Smooth muscle cell (in vitro differentiated cells): Measurements from ENCODE around the gene ASCC1. TPM values are rescaled to one million over a fixed set of nuclear protein-coding genes. Genes with fewer than 3 reads are reported as not detected.

Experiments used
- DNase-seq: peaks from one replicate; lab custom pipeline; 2025; ENCODE audit not compliant: unreplicated experiment; lab: John Stamatoyannopoulos, UW
- H2AFZ ChIP-seq: fragments of 200-600 bp; sonication (generic); 2 replicates; pipeline ENCODE4 v1.6.0; 2016; ENCODE audit warnings: antibody characterized with exemption, low read depth, mild to moderate bottlenecking
- H3F3A ChIP-seq: fragments of 200-600 bp; sonication (generic); 2 replicates; pipeline ENCODE4 v1.6.0; 2017; ENCODE audit warnings: antibody characterized with exemption, low read depth
- H3K27ac ChIP-seq: fragments of 200-600 bp; sonication (generic); 2 replicates; pipeline ENCODE4 v1.5.1; 2016; ENCODE audit warnings: low read depth, mild to moderate bottlenecking
- H3K27me3 ChIP-seq: fragments of 200-600 bp; sonication (generic); 2 replicates; pipeline ENCODE4 v1.6.1; 2016; ENCODE audit warnings: low read depth, mild to moderate bottlenecking
- H3K36me3 ChIP-seq: fragments of 200-600 bp; sonication (generic); 2 replicates; pipeline ENCODE4 v1.5.1; 2016; ENCODE audit warnings: low read depth
- H3K4me1 ChIP-seq: fragments of 200-600 bp; sonication (generic); 2 replicates; pipeline ENCODE4 v1.5.1; 2016; ENCODE audit warnings: low read depth
- H3K4me2 ChIP-seq: fragments of 200-600 bp; sonication (generic); 2 replicates; pipeline ENCODE4 v1.6.0; 2016; ENCODE audit warnings: mild to moderate bottlenecking
- H3K4me3 ChIP-seq: fragments of 200-600 bp; sonication (generic); 2 replicates; pipeline ENCODE4 v1.5.1; 2016; ENCODE audit warnings: mild to moderate bottlenecking
- H3K79me2 ChIP-seq: fragments of 200-600 bp; sonication (generic); 2 replicates; pipeline ENCODE4 v1.6.0; 2016; ENCODE audit warnings: low read depth, mild to moderate bottlenecking
- H3K9ac ChIP-seq: fragments of 200-600 bp; sonication (generic); 2 replicates; pipeline ENCODE4 v1.6.0; 2016; ENCODE audit warnings: low read depth
- H3K9me3 ChIP-seq: fragments of 200-600 bp; sonication (generic); replicated peaks from 2 replicates; pipeline ENCODE4 v1.5.1; 2016; ENCODE audit warnings: low read depth
- H4K20me1 ChIP-seq: fragments of 200-600 bp; sonication (generic); 2 replicates; pipeline ENCODE4 v1.6.0; 2016; ENCODE audit warnings: low read depth
- CTCF ChIP-seq: fragments of 200-600 bp; sonication (generic); IDR thresholded peaks from 2 replicates; pipeline ENCODE4 v1.5.1; 2017; ENCODE audit warnings: borderline replicate concordance, mild to moderate bottlenecking, antibody characterized with exemption; ENCODE audit not compliant: insufficient read depth, poor library complexity, severe bottlenecking
- WGBS: methylation state at CpG from one replicate; pipeline ENCODE4 v1.1.7; 2016; ENCODE audit warnings: low lambda C conversion rate; 5-methylcytosine and 5-hydroxymethylcytosine counted together
- polyA plus RNA-seq: library from polyadenylated mRNA; unstranded; fragments of >200 nt; fragmentation: Nextera tagmentation; extraction: Ambion mirVana; gene quantifications from 2 replicates; pipeline ENCODE4 v1.2.1, GENCODE V29; 2016
- total RNA-seq: library from RNA; depleted of rRNA; stranded (reverse); fragments of >200 nt; gene quantifications from 2 replicates; pipeline ENCODE4 v1.2.3, GENCODE V29; 2014

ASCC1 gene
- total and polyA plus RNA-seq, 2 experiments from 2014 or later, result 24.0 to 28.1 TPM

DNA sequence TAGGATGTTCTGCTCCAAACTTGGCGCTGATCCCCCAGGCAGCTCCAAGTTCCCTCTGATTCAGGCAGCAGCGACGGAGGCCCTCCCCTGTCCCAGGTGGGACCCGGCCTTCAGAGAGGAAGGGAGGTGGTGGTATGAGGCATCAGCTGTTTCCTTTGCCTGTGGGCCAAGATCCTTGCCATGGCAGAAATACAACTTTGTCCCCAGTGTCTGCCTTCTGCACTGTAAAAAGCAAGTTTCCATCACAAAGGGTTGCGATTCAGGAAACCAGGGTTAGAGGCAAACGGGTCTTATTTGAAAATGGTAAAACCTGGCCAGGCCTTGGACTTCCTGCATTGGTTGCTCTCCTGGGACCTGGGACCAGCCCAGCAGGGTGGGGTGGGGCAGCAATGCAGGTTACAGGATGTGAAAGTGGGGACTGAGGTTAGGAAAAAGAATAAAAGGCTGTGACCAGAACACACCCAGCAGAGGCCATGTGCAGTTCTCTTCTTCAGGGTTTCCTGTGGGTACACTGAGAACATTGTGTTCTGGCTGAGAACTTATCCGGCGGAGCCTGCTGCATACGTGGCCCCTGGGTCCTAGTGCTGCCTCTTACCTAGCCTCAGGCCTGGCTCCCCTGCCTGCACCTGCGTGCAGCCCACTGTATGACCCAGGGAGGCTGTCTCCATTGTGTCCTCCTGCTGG lies 32.5 kb upstream of the ASCC1 start:
- H3K9ac ChIP-seq, result no peak overlapping the region
- no peaks in the 10 kb centered on the region for H3K27me3 ChIP-seq
- H4K20me1 ChIP-seq, result no peaks in the 10 kb centered on the region
- H3K4me2 ChIP-seq, result peak overlapping the region; percentile 69
- peaks cover 33% of the 10 kb centered on the region for H3K4me1 ChIP-seq
- 37% methylated on average over 10 of the region's 10 CpGs for WGBS
- no peak for TF ChIP-seq CTCF
- peak overlapping the region; percentile 62 for H3K27ac ChIP-seq
- peaks cover 50% of the 10 kb centered on the region for H3F3A ChIP-seq
- H3K9me3 ChIP-seq, result no peaks in the 10 kb centered on the region
- H3K79me2 ChIP-seq, result no peaks in the 10 kb centered on the region
- peak overlapping the region; percentile 72 for H2AFZ ChIP-seq
- no peak for DNase-seq
- H3K4me3 ChIP-seq, result peak overlapping the region; percentile 7
- H3K36me3 ChIP-seq, result no peaks in the 10 kb centered on the region

- Histone ChIP-seq H3K4me1 (peaks cover 37% of the 10 kb centered on the region), H3K4me3 (no peak overlapping the region), H3K27ac (peak overlapping the region; percentile 72), H3K9me3 (no peaks in the 10 kb centered on the region), H3K79me2 (no peaks in the 10 kb centered on the region), H4K20me1 (no peaks in the 10 kb centered on the region), H3K27me3 (no peaks in the 10 kb centered on the region), H3K36me3 (no peaks in the 10 kb centered on the region), H2AFZ (no peak overlapping the region), H3K9ac (no peak overlapping the region), H3K4me2 (peak overlapping the region; percentile 19), H3F3A (peaks cover 58% of the 10 kb centered on the region)
- TF ChIP-seq CTCF, result no peak
- no peak for DNase-seq
- 42% methylated on average over 3 of the region's 3 CpGs for WGBS
These were observed 30.0 kb upstream of the ASCC1 start for GRCh38 chr10:72245949-72246525.

DNA sequence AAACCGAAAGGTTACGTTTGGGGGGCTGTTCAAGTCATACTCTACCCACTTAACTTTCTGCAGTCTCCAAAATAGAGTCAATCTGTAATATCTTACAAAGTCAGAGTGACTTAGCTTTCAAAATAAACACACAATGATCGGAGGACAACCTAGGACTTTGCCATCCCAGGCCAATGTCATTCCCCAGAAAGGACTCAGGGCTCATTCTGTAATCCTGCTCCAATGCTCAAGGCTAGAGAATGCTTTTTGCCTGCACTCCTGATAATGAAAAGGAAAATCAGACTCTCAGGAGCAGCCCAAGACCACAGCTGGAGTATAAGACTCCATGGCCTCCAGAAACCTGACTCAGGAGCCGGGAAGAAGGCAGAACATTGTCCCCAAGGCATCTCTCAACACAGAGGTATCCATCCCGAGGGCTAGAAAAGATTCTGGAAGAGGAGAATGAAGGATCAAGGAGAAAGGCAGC lies 28.5 kb upstream of the ASCC1 start:
- Histone ChIP-seq H3K36me3 (no peaks in the 10 kb centered on the region), H3K79me2 (no peaks in the 10 kb centered on the region), H3K9me3 (no peaks in the 10 kb centered on the region), H3K4me2 (peak overlapping the region; percentile 35), H2AFZ (no peak overlapping the region), H3K4me3 (no peak overlapping the region), H3F3A (peaks cover 58% of the 10 kb centered on the region), H3K9ac (peak overlapping the region; percentile 45), H3K4me1 (peaks cover 37% of the 10 kb centered on the region), H3K27me3 (no peaks in the 10 kb centered on the region), H3K27ac (peak overlapping the region; percentile 72), H4K20me1 (no peaks in the 10 kb centered on the region)
- no peak for DNase-seq
- WGBS, result 41% methylated on average over 5 of the region's 5 CpGs
- TF ChIP-seq CTCF, result no peak
